ENCODE data around the gene MXI1. TPM values are rescaled to one million over a fixed set of nuclear protein-coding genes. Genes with fewer than 3 reads are reported as not detected.

The MXI1 gene
- total and polyA plus RNA-seq, 4 donors: 11.2 to 55.8 (median 18.7) TPM

- 66 to 90% methylated on average over 5 of the region's 5 CpGs for WGBS, 2 donors
- TF ChIP-seq CTCF (IDR thresholded peaks at IDR 0.05; ENCODE audit: control extremely low read depth, extremely low read depth): no peak
- DNase-seq: no peak
- Histone ChIP-seq H3K4me3 (no peak overlapping the region), H3K27ac (ENCODE audit: low read depth in 1 of 2, low read length in 1 of 2) (no peak overlapping the region), H3K4me1 (ENCODE audit: control insufficient read depth in 5 of 5, insufficient read depth in 5 of 5, low read length in 5 of 5) (no peaks in the 10 kb centered on the region), H3K27me3 (ENCODE audit: control insufficient read depth in 3 of 3, insufficient read depth in 3 of 3, low read length in 2 of 3) (peaks cover 0 to 3% (median 0%) of the 10 kb centered on the region in 3 donors), H3K9ac (ENCODE audit: insufficient read depth in 1 of 2, low read length in 2 of 2) (no peak overlapping the region), H3K9me3 (ENCODE audit: control insufficient read depth in 4 of 4, insufficient read depth in 3 of 4, low read length in 3 of 4) (peaks cover 0 to 2% (median under 1%) of the 10 kb centered on the region in 4 donors), H3K36me3 (ENCODE audit: control insufficient read depth in 4 of 4, insufficient read depth in 4 of 4, low read length in 4 of 4) (no peaks in the 10 kb centered on the region)
- no peak for ATAC-seq (ENCODE audit: insufficient read depth, low FRiP score)
Measured at GRCh38 chr10:110324201-110324804, 116.9 kb downstream of the MXI1 start.

- no peak for ATAC-seq (ENCODE audit: insufficient read depth, low FRiP score)
- WGBS, 2 donors: 46 to 50% methylated on average over 3 of the region's 3 CpGs
- Histone ChIP-seq H3K36me3 (ENCODE audit: control insufficient read depth in 4 of 4, insufficient read depth in 4 of 4, low read length in 4 of 4) (no peaks in the 10 kb centered on the region), H3K9ac (ENCODE audit: insufficient read depth in 1 of 2, low read length in 2 of 2) (no peak overlapping the region), H3K4me3 (no peak overlapping the region), H3K9me3 (ENCODE audit: control insufficient read depth in 4 of 4, insufficient read depth in 3 of 4, low read length in 3 of 4) (peaks cover 0 to 2% (median under 1%) of the 10 kb centered on the region in 4 donors), H3K27ac (ENCODE audit: low read depth in 1 of 2, low read length in 1 of 2) (no peak overlapping the region), H3K4me1 (ENCODE audit: control insufficient read depth in 5 of 5, insufficient read depth in 5 of 5, low read length in 5 of 5) (no peaks in the 10 kb centered on the region), H3K27me3 (ENCODE audit: control insufficient read depth in 3 of 3, insufficient read depth in 3 of 3, low read length in 2 of 3) (no peaks in the 10 kb centered on the region)
- TF ChIP-seq CTCF (IDR thresholded peaks at IDR 0.05; ENCODE audit: control extremely low read depth, extremely low read depth): no peak
- no peak for DNase-seq
Measured at GRCh38 chr10:110324805-110325280, 117.4 kb downstream of the MXI1 start.

DNA sequence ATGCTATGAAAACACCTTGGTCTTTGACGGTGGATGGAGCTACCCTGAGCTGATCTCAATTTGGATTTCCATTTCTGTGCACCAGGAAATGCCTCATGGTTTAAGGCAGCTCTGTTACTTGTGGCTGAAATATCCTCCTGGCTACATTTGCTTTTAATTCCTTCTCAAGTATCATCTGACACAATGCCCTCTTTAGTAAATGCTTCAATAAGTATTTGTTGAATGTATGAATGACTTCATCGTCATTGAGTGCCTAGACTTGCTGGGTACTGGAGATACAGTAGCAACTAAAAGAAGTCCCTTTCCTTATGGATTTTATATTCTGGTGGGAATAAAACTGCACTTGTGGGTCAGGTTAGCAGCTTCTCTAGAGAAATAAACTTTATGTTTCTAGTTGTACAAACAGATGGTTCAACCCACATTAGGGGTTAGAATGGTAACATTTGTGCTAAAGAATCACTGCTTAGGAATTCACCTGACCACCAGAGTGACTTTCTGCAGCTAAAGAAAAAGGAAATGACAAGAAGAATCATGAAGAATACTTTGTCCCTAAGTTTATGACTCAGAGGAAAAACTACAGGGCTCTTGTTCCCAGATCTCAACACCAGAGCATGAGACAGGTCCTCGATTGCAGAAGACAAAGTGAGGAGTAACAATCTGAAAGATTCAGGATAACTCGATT lies 119.1 kb downstream of the MXI1 start:
- no peaks in the 10 kb centered on the region for H3K4me1 ChIP-seq (ENCODE audit: control insufficient read depth in 5 of 5, insufficient read depth in 5 of 5, low read length in 5 of 5)
- ATAC-seq (ENCODE audit: insufficient read depth, low FRiP score): no peak
- peaks cover 0 to 15% (median 1%) of the 10 kb centered on the region in 4 donors for H3K9me3 ChIP-seq (ENCODE audit: control insufficient read depth in 4 of 4, insufficient read depth in 3 of 4, low read length in 3 of 4)
- DNase-seq: no peak
- no peaks in the 10 kb centered on the region for H3K36me3 ChIP-seq (ENCODE audit: control insufficient read depth in 4 of 4, insufficient read depth in 4 of 4, low read length in 4 of 4)
- no peaks in the 10 kb centered on the region for H3K27me3 ChIP-seq (ENCODE audit: control insufficient read depth in 3 of 3, insufficient read depth in 3 of 3, low read length in 2 of 3)
- no peak overlapping the region for H3K4me3 ChIP-seq
- 80 to 86% methylated on average over 4 of the region's 4 CpGs for WGBS, 2 donors
- H3K27ac ChIP-seq (ENCODE audit: low read depth in 1 of 2, low read length in 1 of 2): no peak overlapping the region
- TF ChIP-seq CTCF (IDR thresholded peaks at IDR 0.05; ENCODE audit: control extremely low read depth, extremely low read depth): no peak
- H3K9ac ChIP-seq (ENCODE audit: insufficient read depth in 1 of 2, low read length in 2 of 2): no peak overlapping the region

Measured in lung (tissue), 12 donors.